ELF-1 (cell line): ENCODE results near the gene LUC7L2.
"Not testable (repeated sequence)": the region's sequence is repeated elsewhere in the genome, so short reads cannot be mapped to it uniquely, and the experiment has no call there.

Experiments used
- DNase-seq: peaks from one replicate; pipeline ENCODE4 v3.0.0-alpha.2; 2016; ENCODE audit warnings: low read depth, low spot score

Gene LUC7L2

DNA sequence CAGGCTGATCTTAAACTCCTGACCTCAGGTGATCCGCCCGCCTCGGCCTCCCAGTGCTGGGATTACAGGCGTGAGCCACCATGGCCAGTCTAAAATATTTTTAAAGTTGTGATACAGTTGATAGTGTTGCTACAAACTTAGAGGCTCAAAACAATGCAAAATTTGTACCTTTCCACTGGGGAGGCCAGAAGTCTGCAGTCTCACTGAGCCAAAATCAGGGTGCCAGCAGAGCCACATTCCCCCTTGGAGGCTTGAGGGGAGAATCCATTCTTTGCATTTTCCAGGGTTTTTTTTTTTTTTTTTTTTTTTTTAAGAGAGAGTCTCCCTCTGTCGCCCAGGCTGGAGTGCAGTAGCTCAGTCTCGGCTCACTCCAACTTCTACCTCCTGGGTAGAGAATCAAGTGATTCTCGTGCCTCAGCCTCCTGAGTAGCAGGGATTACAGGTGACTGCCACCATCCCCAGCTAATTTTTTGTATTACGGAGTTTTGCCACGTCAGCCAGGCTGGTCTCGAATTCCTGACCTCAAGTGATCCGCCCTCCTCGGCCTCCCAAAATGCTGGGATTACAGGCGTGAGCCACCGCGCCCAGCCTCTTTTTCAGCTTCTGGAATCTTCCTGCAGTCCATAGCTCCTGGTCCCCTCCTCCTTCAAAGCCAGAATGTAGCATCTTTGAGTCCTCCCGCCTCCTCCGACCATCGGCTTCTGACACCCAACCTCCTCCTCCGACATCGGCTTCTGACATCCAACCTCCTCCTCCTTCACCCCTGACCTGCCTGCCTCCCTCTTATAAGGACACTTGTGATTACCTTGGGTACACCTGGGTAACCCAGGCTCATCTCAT lies 86.6 kb downstream of the LUC7L2 start:
- no peak for DNase-seq

DNA sequence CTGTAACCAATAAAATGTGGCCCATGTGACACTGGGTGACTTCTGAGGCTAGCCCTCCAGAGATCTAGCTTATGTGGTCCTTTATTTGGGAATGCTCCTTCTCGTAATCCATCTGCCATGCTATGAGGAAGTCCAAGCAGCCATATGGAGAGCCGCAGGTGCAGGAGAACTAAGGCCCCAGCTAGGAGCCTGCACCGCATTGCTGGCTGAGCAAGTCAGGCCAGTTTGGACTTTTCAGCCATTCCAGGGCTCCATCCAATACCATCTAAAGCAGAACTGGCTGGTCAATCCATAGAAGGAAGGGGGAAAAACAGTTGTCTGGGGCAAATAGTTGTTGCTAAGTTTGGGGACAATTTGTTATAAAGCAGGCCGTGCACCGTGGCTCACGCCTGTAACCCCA lies 91.2 kb downstream of the LUC7L2 start:
- no peak for DNase-seq

GRCh38 chr7:139451638-139452037 lies 91.9 kb downstream of the LUC7L2 start:
- DNase-seq, result no peak

DNA sequence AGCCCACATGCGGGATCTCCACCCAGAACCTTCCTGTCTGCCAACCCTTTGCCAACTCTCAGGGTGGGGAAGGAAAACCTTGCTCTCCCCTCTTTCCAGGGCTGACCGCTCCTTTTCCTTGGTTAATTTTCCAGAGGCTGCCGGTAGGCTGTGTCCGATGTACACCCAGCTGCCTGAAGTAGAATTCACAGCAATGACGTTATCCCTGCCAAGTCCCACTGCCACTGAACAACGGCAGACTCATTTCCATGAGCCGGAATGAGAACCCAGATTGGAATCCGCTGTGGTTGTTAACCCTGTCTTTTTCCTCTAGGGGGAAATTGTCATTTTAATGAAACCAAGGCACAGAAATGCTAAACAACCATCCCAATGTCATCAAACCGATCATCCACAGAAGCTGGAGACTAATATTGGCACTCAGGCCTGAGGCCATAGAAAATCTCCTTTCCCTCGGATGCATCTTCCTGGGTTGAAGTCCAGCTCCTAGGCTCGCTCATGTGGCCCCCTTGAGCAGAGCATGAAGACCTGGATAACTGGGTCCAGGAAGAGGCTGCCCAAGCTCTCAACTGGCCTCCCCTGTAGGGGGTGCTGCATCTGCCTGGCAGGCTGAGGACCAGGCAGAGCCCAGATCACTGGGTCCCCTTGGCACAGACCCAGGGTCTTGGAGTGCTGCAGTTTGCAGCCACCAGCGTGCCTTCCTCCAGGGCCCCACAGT lies 93.4 kb downstream of the LUC7L2 start:
- no peak for DNase-seq

DNA sequence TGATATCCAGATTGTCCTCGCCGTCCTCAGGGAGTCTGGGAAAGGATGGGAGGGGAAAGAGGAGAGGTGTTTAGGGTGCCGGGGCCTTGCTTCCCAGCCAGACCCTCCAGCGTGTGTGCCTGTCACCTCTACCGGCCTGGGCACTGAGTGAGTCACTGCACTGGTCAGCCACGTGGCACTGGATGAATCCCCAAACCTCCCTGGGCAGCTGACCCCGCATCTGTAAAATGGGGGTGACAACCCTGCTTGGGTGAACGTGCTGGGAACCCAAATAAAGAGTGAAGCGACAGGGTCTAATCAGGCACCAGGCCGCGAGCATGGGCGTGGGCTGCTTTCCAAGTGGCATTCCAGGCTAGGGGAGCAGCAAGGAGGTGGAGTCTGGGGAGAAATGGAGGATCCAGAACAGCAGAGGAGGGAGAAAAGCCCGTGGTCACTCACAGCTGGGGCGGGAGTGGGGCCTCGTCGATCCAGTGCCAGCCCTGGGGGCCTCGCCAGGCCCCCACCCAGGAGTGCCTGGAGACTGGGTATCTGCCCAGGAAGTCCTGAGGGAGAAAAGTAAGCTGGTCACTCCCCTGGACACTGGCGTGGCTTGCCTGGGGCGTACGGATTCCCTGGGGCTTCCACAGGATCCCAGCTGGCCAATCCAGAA lies 94.1 kb downstream of the LUC7L2 start:
- peak; percentile 55 for DNase-seq

DNA sequence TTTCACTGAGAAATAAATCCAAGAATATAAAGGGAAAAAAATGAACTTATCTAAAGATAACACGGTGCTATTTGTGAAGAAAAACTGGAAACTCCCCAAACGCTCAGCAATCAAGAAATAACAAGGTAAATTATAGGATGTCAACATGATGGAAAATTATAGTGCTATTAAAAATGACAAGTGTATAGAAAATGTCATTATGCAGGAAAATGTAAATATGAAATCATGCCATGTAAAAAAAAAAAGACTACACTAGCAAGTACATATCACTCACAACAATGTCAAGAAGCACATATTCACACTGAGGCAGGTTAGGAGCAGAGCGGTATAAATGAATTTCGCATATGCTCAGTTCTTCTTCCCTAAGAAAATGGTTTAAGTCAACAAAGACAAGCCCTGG lies 96.1 kb downstream of the LUC7L2 start:
- no peak for DNase-seq

GRCh38 chr7:139456511-139456910 lies 96.8 kb downstream of the LUC7L2 start:
- DNase-seq, result no peak

GRCh38 chr7:139457153-139457946 lies 97.7 kb downstream of the LUC7L2 start:
- no peak for DNase-seq

DNA sequence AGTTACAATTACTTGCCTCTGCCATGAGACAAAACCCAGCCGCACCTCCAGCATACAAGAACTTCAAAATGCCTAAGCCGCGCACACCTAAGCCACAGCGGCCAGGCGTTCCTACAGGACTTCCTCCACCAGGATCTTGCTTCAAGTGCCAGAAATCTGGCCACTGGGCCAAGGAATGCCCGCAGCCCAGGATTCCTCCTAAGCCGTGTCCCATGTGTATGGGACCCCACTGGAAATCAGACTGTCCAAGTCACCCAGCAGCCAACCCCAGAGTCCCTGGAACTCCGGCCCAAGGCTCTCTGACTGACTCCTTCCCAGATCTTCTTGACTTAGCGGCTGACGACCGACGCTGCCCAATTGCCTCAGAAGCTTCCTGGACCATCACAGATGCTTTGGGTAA lies 103.7 kb downstream of the LUC7L2 start:
- DNase-seq, result not testable (repeated sequence)

DNA sequence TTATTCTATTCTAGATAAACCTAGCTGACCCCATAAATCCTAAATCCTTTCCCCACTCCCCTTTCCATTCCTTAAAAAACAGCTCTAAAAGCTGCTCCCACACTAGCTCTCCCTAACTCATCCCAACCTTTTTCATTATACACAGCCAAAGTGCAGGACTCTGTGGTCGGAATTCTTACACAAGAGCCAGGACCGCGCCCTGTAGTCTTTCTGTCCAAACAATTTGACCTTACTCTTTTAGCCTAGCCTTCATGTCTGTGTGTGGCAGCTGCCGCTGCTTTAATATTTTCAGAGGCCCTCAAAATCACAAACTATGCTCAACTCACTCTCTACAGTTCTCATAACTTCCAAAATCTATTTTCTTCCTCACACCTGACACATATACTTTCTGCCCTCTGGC lies 104.8 kb downstream of the LUC7L2 start:
- not testable (repeated sequence) for DNase-seq

DNA sequence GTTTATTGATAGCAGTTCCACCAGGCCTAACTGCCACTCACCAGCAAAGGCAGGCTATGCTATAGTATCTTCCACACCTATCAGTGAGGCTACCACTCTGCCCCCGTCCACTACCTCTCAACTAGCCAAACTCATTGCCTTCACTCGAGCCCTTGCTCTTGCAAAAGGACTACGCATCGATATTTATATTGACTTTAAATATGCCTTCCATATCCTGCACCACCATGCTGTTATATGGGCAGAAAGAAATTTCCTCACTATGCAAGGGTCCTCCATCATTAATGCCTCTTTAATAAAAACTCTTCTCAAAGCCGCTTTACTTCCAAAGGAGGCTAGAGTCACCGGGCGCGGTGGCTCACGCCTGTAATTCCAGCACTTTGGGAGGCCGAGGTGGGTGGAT lies 105.4 kb downstream of the LUC7L2 start:
- DNase-seq, result not testable (repeated sequence)

DNA sequence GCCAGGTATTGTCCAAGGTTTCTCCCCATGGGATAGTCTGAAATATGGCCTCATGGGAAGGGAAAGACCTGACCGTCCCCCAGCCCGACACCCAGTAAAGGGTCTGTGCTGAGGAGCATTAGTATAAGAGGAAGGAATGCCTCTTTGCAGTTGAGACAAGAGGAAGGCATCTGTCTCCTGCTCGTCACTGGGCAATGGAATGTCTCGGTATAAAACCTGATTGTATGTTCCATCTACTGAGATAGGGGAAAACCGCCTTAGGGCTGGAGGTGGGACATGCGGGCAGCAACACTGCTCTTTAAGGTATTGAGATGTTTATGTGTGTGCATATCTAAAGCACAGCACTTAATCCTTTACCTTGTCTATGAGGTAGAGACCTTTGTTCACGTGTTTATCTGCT lies 108.0 kb downstream of the LUC7L2 start:
- peak; percentile 53 for DNase-seq

GRCh38 chr7:139468281-139468680 lies 108.6 kb downstream of the LUC7L2 start:
- DNase-seq, result not testable (repeated sequence)

- DNase-seq, result peak; percentile 47
These were observed 112.2 kb downstream of the LUC7L2 start for GRCh38 chr7:139471740-139472353.
